HEK293 (cell line): ENCODE results near the gene MAGEL2.

Experiments used
- FEZF1 ChIP-seq: fragments of 450-650 bp; formaldehyde crosslinking; IDR thresholded peaks from 2 replicates; pipeline ENCODE4 v1.5.1; 2016; ENCODE audit warnings: missing biosample characterization, missing genetic modification characterization
- KLF1 ChIP-seq: fragments of 450-650 bp; formaldehyde crosslinking; IDR thresholded peaks from 2 replicates; pipeline ENCODE4 v1.5.1; 2016; ENCODE audit warnings: missing biosample characterization, missing genetic modification characterization
- KLF9 ChIP-seq: fragments of 450-650 bp; formaldehyde crosslinking; IDR thresholded peaks from 2 replicates; pipeline ENCODE4 v1.5.1; 2016; ENCODE audit warnings: missing biosample characterization, missing genetic modification characterization, low read depth
- YY1 ChIP-seq: fragments of 450-650 bp; formaldehyde crosslinking; IDR thresholded peaks from 2 replicates; pipeline ENCODE4 v1.5.1; 2018; ENCODE audit warnings: missing biosample characterization, missing genetic modification characterization
- ZBTB48 ChIP-seq: fragments of 450-650 bp; formaldehyde crosslinking; IDR thresholded peaks from 2 replicates; pipeline ENCODE4 v1.5.1; 2016; ENCODE audit warnings: missing biosample characterization, missing genetic modification characterization
- ZFP41 ChIP-seq: fragments of 450-650 bp; formaldehyde crosslinking; IDR thresholded peaks from 2 replicates; pipeline ENCODE4 v1.5.1; 2016; ENCODE audit warnings: missing biosample characterization, missing genetic modification characterization, borderline replicate concordance
- ZNF23 ChIP-seq: fragments of 450-650 bp; formaldehyde crosslinking; IDR thresholded peaks from 2 replicates; pipeline ENCODE4 v1.5.1; 2016; ENCODE audit warnings: missing biosample characterization, missing genetic modification characterization, borderline replicate concordance
- ZNF24 ChIP-seq: fragments of 450-650 bp; formaldehyde crosslinking; IDR thresholded peaks from 2 replicates; pipeline ENCODE4 v1.5.1; 2016; ENCODE audit warnings: missing biosample characterization, missing genetic modification characterization
- ZNF423 ChIP-seq: fragments of 450-650 bp; formaldehyde crosslinking; IDR thresholded peaks from 2 replicates; pipeline ENCODE4 v1.5.1; 2016; ENCODE audit warnings: missing biosample characterization, missing genetic modification characterization
- ZNF549 ChIP-seq: fragments of 450-650 bp; IDR thresholded peaks from 2 replicates; pipeline ENCODE4 v1.5.1; 2018; ENCODE audit warnings: missing biosample characterization, missing genetic modification characterization, mild to moderate bottlenecking, inconsistent platforms, moderate library complexity
- ZSCAN16 ChIP-seq: fragments of 450-650 bp; formaldehyde crosslinking; IDR thresholded peaks from 2 replicates; pipeline ENCODE4 v1.5.1; 2016; ENCODE audit warnings: missing biosample characterization, missing genetic modification characterization
- TF ChIP-seq, protein P1 (sequence below): fragments of 450-650 bp; formaldehyde crosslinking; IDR thresholded peaks from 2 replicates; pipeline ENCODE4 v1.5.1; 2017; ENCODE audit warnings: missing biosample characterization, mild to moderate bottlenecking, missing genetic modification characterization, moderate library complexity
- TF ChIP-seq, protein P2 (sequence below): fragments of 450-650 bp; formaldehyde crosslinking; IDR thresholded peaks from 2 replicates; pipeline ENCODE4 v1.5.1; 2016; ENCODE audit warnings: missing biosample characterization, missing genetic modification characterization
- TF ChIP-seq, protein P3 (sequence below): fragments of 450-650 bp; formaldehyde crosslinking; IDR thresholded peaks from 2 replicates; pipeline ENCODE4 v1.5.1; 2017; ENCODE audit warnings: missing biosample characterization, missing genetic modification characterization

DNA sequence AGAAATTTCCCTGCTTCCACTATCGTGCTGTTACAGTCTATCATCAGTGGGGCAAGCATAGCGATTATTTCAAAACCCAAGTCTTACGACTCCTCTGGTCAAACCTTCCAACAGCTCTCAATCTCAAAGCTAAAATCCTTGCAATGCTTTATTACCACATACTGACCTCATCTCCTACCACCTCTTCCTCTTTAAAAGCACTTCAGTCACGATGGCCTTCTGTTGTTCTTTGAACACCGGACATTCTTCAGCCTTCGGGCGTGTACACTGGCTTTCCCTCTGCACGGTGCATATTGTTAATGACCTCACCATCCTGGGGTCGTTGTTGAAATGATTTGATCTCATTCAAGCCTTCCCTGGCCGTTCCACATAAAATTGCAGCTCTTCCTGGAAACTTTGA lies 31.1 kb downstream of the MAGEL2 start:
- TF ChIP-seq, protein P1, sequence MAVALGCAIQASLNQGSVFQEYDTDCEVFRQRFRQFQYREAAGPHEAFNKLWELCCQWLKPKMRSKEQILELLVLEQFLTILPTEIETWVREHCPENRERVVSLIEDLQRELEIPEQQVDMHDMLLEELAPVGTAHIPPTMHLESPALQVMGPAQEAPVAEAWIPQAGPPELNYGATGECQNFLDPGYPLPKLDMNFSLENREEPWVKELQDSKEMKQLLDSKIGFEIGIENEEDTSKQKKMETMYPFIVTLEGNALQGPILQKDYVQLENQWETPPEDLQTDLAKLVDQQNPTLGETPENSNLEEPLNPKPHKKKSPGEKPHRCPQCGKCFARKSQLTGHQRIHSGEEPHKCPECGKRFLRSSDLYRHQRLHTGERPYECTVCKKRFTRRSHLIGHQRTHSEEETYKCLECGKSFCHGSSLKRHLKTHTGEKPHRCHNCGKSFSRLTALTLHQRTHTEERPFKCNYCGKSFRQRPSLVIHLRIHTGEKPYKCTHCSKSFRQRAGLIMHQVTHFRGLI (tag by site-specific recombination) = no peak
- TF ChIP-seq YY1 (no peak), KLF9 (tag by site-specific recombination) (no peak), FEZF1 (tag by site-specific recombination) (no peak), ZNF23 (tag by site-specific recombination) (no peak), KLF1 (tag by site-specific recombination) (no peak), ZNF423 (tag by site-specific recombination) (no peak), ZNF24 (tag by site-specific recombination) (no peak), ZFP41 (tag by site-specific recombination) (no peak), ZSCAN16 (tag by site-specific recombination) (no peak), ZBTB48 (tag by site-specific recombination) (no peak), ZNF549 (no peak)
- TF ChIP-seq, protein P2, sequence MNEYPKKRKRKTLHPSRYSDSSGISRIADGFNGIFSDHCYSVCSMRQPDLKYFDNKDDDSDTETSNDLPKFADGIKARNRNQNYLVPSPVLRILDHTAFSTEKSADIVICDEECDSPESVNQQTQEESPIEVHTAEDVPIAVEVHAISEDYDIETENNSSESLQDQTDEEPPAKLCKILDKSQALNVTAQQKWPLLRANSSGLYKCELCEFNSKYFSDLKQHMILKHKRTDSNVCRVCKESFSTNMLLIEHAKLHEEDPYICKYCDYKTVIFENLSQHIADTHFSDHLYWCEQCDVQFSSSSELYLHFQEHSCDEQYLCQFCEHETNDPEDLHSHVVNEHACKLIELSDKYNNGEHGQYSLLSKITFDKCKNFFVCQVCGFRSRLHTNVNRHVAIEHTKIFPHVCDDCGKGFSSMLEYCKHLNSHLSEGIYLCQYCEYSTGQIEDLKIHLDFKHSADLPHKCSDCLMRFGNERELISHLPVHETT = no peak
- TF ChIP-seq, protein P3, sequence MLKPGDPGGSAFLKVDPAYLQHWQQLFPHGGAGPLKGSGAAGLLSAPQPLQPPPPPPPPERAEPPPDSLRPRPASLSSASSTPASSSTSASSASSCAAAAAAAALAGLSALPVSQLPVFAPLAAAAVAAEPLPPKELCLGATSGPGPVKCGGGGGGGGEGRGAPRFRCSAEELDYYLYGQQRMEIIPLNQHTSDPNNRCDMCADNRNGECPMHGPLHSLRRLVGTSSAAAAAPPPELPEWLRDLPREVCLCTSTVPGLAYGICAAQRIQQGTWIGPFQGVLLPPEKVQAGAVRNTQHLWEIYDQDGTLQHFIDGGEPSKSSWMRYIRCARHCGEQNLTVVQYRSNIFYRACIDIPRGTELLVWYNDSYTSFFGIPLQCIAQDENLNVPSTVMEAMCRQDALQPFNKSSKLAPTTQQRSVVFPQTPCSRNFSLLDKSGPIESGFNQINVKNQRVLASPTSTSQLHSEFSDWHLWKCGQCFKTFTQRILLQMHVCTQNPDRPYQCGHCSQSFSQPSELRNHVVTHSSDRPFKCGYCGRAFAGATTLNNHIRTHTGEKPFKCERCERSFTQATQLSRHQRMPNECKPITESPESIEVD (tag by site-specific recombination) = no peak
